ENCODE data around the gene NKG7. TPM values are rescaled to one million over a fixed set of nuclear protein-coding genes. Genes with fewer than 3 reads are reported as not detected.
"Not testable (repeated sequence)": the region's sequence is repeated elsewhere in the genome, so short reads cannot be mapped to it uniquely, and the experiment has no call there.

The NKG7 gene
- total RNA-seq, 3 donors from 2014 or later, result 2.1 TPM; not detected in 2

- TF ChIP-seq POLR2A (IDR thresholded peaks at IDR 0.05) (no peak), POLR2AphosphoS5 (IDR thresholded peaks at IDR 0.05) (no peak), CTCF (IDR thresholded peaks at IDR 0.05) (no peak)
- intact Hi-C loops (cut with DNase I; ENCODE audit: low total_unique reads), result no loop called here
- Histone ChIP-seq H3K27me3 (peaks cover 0 to 41% of the 10 kb centered on the region in 2 donors), H3K4me3 (no peak overlapping the region), H3K27ac (no peak overlapping the region), H3K4me1 (no peaks in the 10 kb centered on the region), H3K36me3 (no peaks in the 10 kb centered on the region), H3K9me3 (no peaks in the 10 kb centered on the region)
- DNase-seq (ENCODE audit: low spot score in 2 of 2), result no peak
Measured at GRCh38 chr19:51417810-51418157, 45.3 kb upstream of the NKG7 start.

- intact Hi-C loops (cut with DNase I; ENCODE audit: low total_unique reads), result no loop called here
- DNase-seq (ENCODE audit: low spot score in 2 of 2), result no peak
- no peak within 1 kb of the TSS for H3K4me3 ChIP-seq
Measured at GRCh38 chr19:51417107-51417809, 44.8 kb upstream of the NKG7 start, which contains the start of gene SIGLEC10. SIGLEC10 (minus strand) TSS chr19:51417642; CDS start chr19:51417581, 61 bp downstream.

GRCh38 chr19:51416422-51416821 is 44.0 kb upstream of the NKG7 start:
- peaks cover 0 to 36% of the 10 kb centered on the region in 2 donors for H3K27me3 ChIP-seq
- intact Hi-C loops (cut with DNase I; ENCODE audit: low total_unique reads); H3K9me3 ChIP-seq; H3K4me1 ChIP-seq; H3K27ac ChIP-seq; H3K36me3 ChIP-seq; H3K4me3 ChIP-seq; DNase-seq (ENCODE audit: low spot score in 2 of 2): not testable (repeated sequence)

More at GRCh38 chr19:51417107-51417809, 44.8 kb upstream of the NKG7 start, which contains the start of gene SIGLEC10:
- Histone ChIP-seq H3K9me3 (no peaks in the 10 kb centered on the region), H3K4me1 (no peaks in the 10 kb centered on the region), H3K27ac (no peak within 1 kb of the TSS), H3K36me3 (no peaks in the 10 kb centered on the region), H3K27me3 (peaks cover 0 to 41% of the 10 kb centered on the region in 2 donors)
- TF ChIP-seq CTCF (IDR thresholded peaks at IDR 0.05) (no peak), POLR2A (IDR thresholded peaks at IDR 0.05) (no peak), POLR2AphosphoS5 (IDR thresholded peaks at IDR 0.05) (no peak)

GRCh38 chr19:51415187-51415586 is 42.7 kb upstream of the NKG7 start:
- Histone ChIP-seq H3K27ac (no peak overlapping the region), H3K9me3 (no peaks in the 10 kb centered on the region), H3K4me3 (no peak overlapping the region), H3K27me3 (peaks cover 0 to 27% of the 10 kb centered on the region in 2 donors), H3K36me3 (no peaks in the 10 kb centered on the region), H3K4me1 (no peaks in the 10 kb centered on the region)
- DNase-seq (ENCODE audit: low spot score in 2 of 2), result no peak
- intact Hi-C loops (cut with DNase I; ENCODE audit: low total_unique reads), result no loop called here
- TF ChIP-seq POLR2A (IDR thresholded peaks at IDR 0.05) (no peak), CTCF (IDR thresholded peaks at IDR 0.05) (no peak), POLR2AphosphoS5 (IDR thresholded peaks at IDR 0.05) (no peak)

- Histone ChIP-seq H3K4me3 (no peak overlapping the region), H3K27ac (no peak overlapping the region), H3K27me3 (peaks cover 0 to 11% of the 10 kb centered on the region in 2 donors), H3K4me1 (peaks cover 0 to 3% of the 10 kb centered on the region in 2 donors), H3K9me3 (peaks cover 0 to 2% of the 10 kb centered on the region in 2 donors), H3K36me3 (no peaks in the 10 kb centered on the region)
- no peak for TF ChIP-seq CTCF (IDR thresholded peaks at IDR 0.05)
- no peak for TF ChIP-seq POLR2A (IDR thresholded peaks at IDR 0.05)
- TF ChIP-seq POLR2AphosphoS5 (IDR thresholded peaks at IDR 0.05), result no peak
- intact Hi-C loops (cut with DNase I; ENCODE audit: low total_unique reads), result no loop called here
- DNase-seq (ENCODE audit: low spot score in 2 of 2), result no peak
Measured at GRCh38 chr19:51410950-51411748, 38.7 kb upstream of the NKG7 start.

Data from breast epithelium (tissue), 4 donors.